ENCODE results near the gene ARID1B. TPM values are rescaled to one million over a fixed set of nuclear protein-coding genes. Genes with fewer than 3 reads are reported as not detected.

The ARID1B gene
- total RNA-seq, 1 experiment from 2014 or later, result 91.7 TPM

- in situ Hi-C loops (cut with HindIII; ENCODE audit: low pct_unique_long_range_greater_than_20kb, low sequenced_read_pairs), result no loop called here
- BruUV-seq (replicated peaks), result no TSS peak
- POLR2A ChIA-PET, result no interaction called here
- no peak for TF ChIP-seq CTCF (IDR thresholded peaks at IDR 0.05)
- TF ChIP-seq TCF7L2 (IDR thresholded peaks at IDR 0.05; ENCODE audit: low read depth, low read length), result no peak
- TF ChIP-seq REST (IDR thresholded peaks at IDR 0.05; ENCODE audit: insufficient read depth in 1 of 2, low read depth in 2 of 2, low read length in 1 of 2), result no peak
- TF ChIP-seq POLR2AphosphoS5 (IDR thresholded peaks at IDR 0.05; ENCODE audit: low read depth, low read length), result no peak
- TF ChIP-seq SIN3A (IDR thresholded peaks at IDR 0.05; ENCODE audit: borderline replicate concordance, insufficient read depth, low read depth, low read length), result no peak
- H3K4me1 ChIP-seq (ENCODE audit: control insufficient read depth, insufficient read depth, low read length), result peaks cover 58% of the 10 kb centered on the region
- no peaks in the 10 kb centered on the region for H3K27me3 ChIP-seq (ENCODE audit: control insufficient read depth, insufficient read depth, low read length)
- H3K27ac ChIP-seq (ENCODE audit: low read length), result peak overlapping the region; percentile 13; the same call in 1 of the 2 replicates
- DNase-seq (ENCODE audit: low read depth, low spot score), result no peak
- no peak for ATAC-seq
- H3K9me3 ChIP-seq (ENCODE audit: control insufficient read depth, insufficient read depth, low read depth, low read length), result no peaks in the 10 kb centered on the region
- intact Hi-C loops (cut with micrococcal nuclease; ENCODE audit: unreplicated experiment), result no loop called here
- H3K4me3 ChIP-seq (ENCODE audit: low read depth in 2 of 2, low read length in 2 of 2), result no peak overlapping the region
- no peaks in the 10 kb centered on the region for H3K36me3 ChIP-seq (ENCODE audit: control insufficient read depth, insufficient read depth, low read length)
- CTCF ChIA-PET, result no interaction called here
Observed at GRCh38 chr6:157066781-157067491, 289.8 kb downstream of the ARID1B start.

GRCh38 chr6:157067507-157067906 lies 290.3 kb downstream of the ARID1B start:
- no peaks in the 10 kb centered on the region for H3K27me3 ChIP-seq (ENCODE audit: control insufficient read depth, insufficient read depth, low read length)
- no peaks in the 10 kb centered on the region for H3K9me3 ChIP-seq (ENCODE audit: control insufficient read depth, insufficient read depth, low read depth, low read length)
- BruUV-seq (replicated peaks), result no TSS peak
- intact Hi-C loops (cut with micrococcal nuclease; ENCODE audit: unreplicated experiment) (no loop called here), in situ Hi-C loops (cut with HindIII; ENCODE audit: low pct_unique_long_range_greater_than_20kb, low sequenced_read_pairs) (no loop called here)
- ChIA-PET CTCF (no interaction called here), POLR2A (no interaction called here)
- TF ChIP-seq POLR2AphosphoS5 (IDR thresholded peaks at IDR 0.05; ENCODE audit: low read depth, low read length), result no peak
- TF ChIP-seq CTCF (IDR thresholded peaks at IDR 0.05), result no peak
- no peak for TF ChIP-seq SIN3A (IDR thresholded peaks at IDR 0.05; ENCODE audit: borderline replicate concordance, insufficient read depth, low read depth, low read length)
- no peak for TF ChIP-seq TCF7L2 (IDR thresholded peaks at IDR 0.05; ENCODE audit: low read depth, low read length)
- no peak for TF ChIP-seq REST (IDR thresholded peaks at IDR 0.05; ENCODE audit: insufficient read depth in 1 of 2, low read depth in 2 of 2, low read length in 1 of 2)
- ATAC-seq, result no peak
- DNase-seq (ENCODE audit: low read depth, low spot score), result no peak
- peaks cover 58% of the 10 kb centered on the region for H3K4me1 ChIP-seq (ENCODE audit: control insufficient read depth, insufficient read depth, low read length)
- H3K27ac ChIP-seq (ENCODE audit: low read length), result no peak overlapping the region
- H3K4me3 ChIP-seq (ENCODE audit: low read depth in 2 of 2, low read length in 2 of 2), result no peak overlapping the region
- no peaks in the 10 kb centered on the region; the same call in 1 of the 2 replicates for H3K36me3 ChIP-seq (ENCODE audit: control insufficient read depth, insufficient read depth, low read length)
